CD4-positive, alpha-beta T cell treated with Interleukin-4 for 1 hour (primary cell): ENCODE data around the gene NPSR1.
"Not testable (repeated sequence)": the region's sequence is repeated elsewhere in the genome, so short reads cannot be mapped to it uniquely, and the experiment has no call there.

ENCODE experiments used
- DNase-seq, 2 donors: peaks; one replicate each; pipeline ENCODE4 v3.0.0-alpha.2; 2020 to 2022

The NPSR1 gene

GRCh38 chr7:34839645-34840044 is 181.6 kb downstream of the NPSR1 start:
- DNase-seq = no peak

- no peak for DNase-seq
Observed at GRCh38 chr7:34840176-34840785, 182.3 kb downstream of the NPSR1 start.

- no peak for DNase-seq
Observed at GRCh38 chr7:34841326-34841725, 183.3 kb downstream of the NPSR1 start.

- DNase-seq = no peak
Observed at GRCh38 chr7:34842782-34843181, 184.8 kb downstream of the NPSR1 start.

- DNase-seq = no peak
Observed at GRCh38 chr7:34844406-34844805, 186.4 kb downstream of the NPSR1 start.

- no peak for DNase-seq
Observed at GRCh38 chr7:34844936-34845665, 187.1 kb downstream of the NPSR1 start.

GRCh38 chr7:34845666-34846361 is 187.8 kb downstream of the NPSR1 start:
- no peak for DNase-seq

GRCh38 chr7:34846976-34847375 is 189.0 kb downstream of the NPSR1 start:
- no peak for DNase-seq

- no peak for DNase-seq
Observed at GRCh38 chr7:34848670-34849069, 190.7 kb downstream of the NPSR1 start.

- no peak for DNase-seq
Observed at GRCh38 chr7:34849163-34849960, 191.3 kb downstream of the NPSR1 start.

- DNase-seq = no peak
Observed at GRCh38 chr7:34849986-34850385, 192.0 kb downstream of the NPSR1 start.

- no peak for DNase-seq
Observed at GRCh38 chr7:34850681-34851080, 192.7 kb downstream of the NPSR1 start.

- DNase-seq = no peak
Observed at GRCh38 chr7:34851431-34851830, 193.4 kb downstream of the NPSR1 start.

- DNase-seq = not testable (repeated sequence)
Observed at GRCh38 chr7:34858444-34858843, 200.4 kb downstream of the NPSR1 start.

- not testable (repeated sequence) for DNase-seq
Observed at GRCh38 chr7:34859281-34859680, 201.3 kb downstream of the NPSR1 start.

GRCh38 chr7:34866222-34866621 is 208.2 kb downstream of the NPSR1 start:
- DNase-seq = not testable (repeated sequence)

- not testable (repeated sequence) for DNase-seq
Observed at GRCh38 chr7:34867341-34867740, 209.3 kb downstream of the NPSR1 start.

- not testable (repeated sequence) for DNase-seq
Observed at GRCh38 chr7:34868602-34869001, 210.6 kb downstream of the NPSR1 start.

GRCh38 chr7:34869057-34869456 is 211.0 kb downstream of the NPSR1 start:
- DNase-seq = no peak

GRCh38 chr7:34870041-34870440 is 212.0 kb downstream of the NPSR1 start:
- DNase-seq = not testable (repeated sequence)

- DNase-seq = not testable (repeated sequence)
Observed at GRCh38 chr7:34874329-34874728, 216.3 kb downstream of the NPSR1 start.

- DNase-seq = no peak
Observed at GRCh38 chr7:34875481-34875880, 217.5 kb downstream of the NPSR1 start.
